Measurements from ENCODE around the gene SLC19A2. TPM values are rescaled to one million over a fixed set of nuclear protein-coding genes. Genes with fewer than 3 reads are reported as not detected.

SLC19A2 gene
- total and polyA plus RNA-seq, 2 of the 13 experiments (the other 11 are each of a cell fraction or from before 2014, with no cell fraction given), result 30.4 to 56.0 TPM

DNA sequence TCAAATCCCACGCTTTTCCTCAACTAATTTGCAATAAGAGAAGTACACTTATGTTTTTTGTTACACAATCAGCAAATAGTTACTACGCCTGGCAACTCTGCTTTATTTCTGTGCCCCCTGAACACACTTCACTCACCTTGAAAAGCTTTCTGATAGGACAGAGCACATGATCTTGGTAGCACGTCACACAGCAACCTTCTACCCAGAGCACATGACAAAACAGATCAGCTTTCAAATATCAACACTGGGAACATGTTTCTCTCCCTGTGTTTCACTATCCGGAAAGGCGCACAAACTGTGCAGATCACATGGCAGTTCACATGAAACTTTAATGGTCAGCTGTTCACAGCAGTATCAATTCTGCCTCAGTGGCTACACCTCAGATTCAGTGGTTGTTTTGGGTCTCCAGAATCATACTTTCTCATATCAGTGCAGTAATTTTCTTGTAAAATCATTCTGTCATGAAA lies 2.2 kb downstream of the SLC19A2 start (continued):
- TF ChIP-seq GABPA (IDR thresholded peaks at IDR 0.05; ENCODE audit: low read depth, low read length) (no peak), GABPA (CRISPR knock-in tag; IDR thresholded peaks at IDR 0.05; ENCODE audit: low read depth) (no peak), FOXP1 (IDR thresholded peaks at IDR 0.05) (no peak; the same call in 1 of the 2 replicates), FOXP1 (CRISPR knock-in tag; IDR thresholded peaks at IDR 0.05) (no peak), TOPORS (CRISPR knock-in tag; IDR thresholded peaks at IDR 0.05) (no peak), POLR2G (IDR thresholded peaks at IDR 0.05; ENCODE audit: low read depth, low read length) (no peak), KDM1A (CRISPR knock-in tag; IDR thresholded peaks at IDR 0.05) (no peak), SOX5 (CRISPR knock-in tag; IDR thresholded peaks at IDR 0.05; ENCODE audit: borderline replicate concordance) (no peak; the same call in 1 of the 2 replicates), KDM3A (CRISPR knock-in tag; IDR thresholded peaks at IDR 0.05; ENCODE audit: low read depth) (no peak), ZFX (CRISPR knock-in tag; IDR thresholded peaks at IDR 0.05; ENCODE audit: low read depth) (0 out of 2 replicates have a peak, but pooled peaks have one; percentile 20), ZFP36L2 (CRISPR knock-in tag; IDR thresholded peaks at IDR 0.05) (no peak), ZNF660 (CRISPR knock-in tag; IDR thresholded peaks at IDR 0.05; ENCODE audit: borderline replicate concordance, low read depth) (no peak), SKI (IDR thresholded peaks at IDR 0.05; ENCODE audit: partially characterized antibody) (no peak), NFE2L1 (CRISPR knock-in tag; IDR thresholded peaks at IDR 0.05; ENCODE audit: borderline replicate concordance) (no peak), ETV5 (CRISPR knock-in tag; IDR thresholded peaks at IDR 0.05; ENCODE audit: borderline replicate concordance) (no peak), HOXA3 (CRISPR knock-in tag; IDR thresholded peaks at IDR 0.05) (peak; percentile 61), MTF1 (CRISPR knock-in tag; IDR thresholded peaks at IDR 0.05) (no peak), MIXL1 (CRISPR knock-in tag; IDR thresholded peaks at IDR 0.05) (0 out of 2 replicates have a peak, but pooled peaks have one; percentile 11), ZNF556 (CRISPR knock-in tag; IDR thresholded peaks at IDR 0.05; ENCODE audit: borderline replicate concordance) (no peak), PHB2 (IDR thresholded peaks at IDR 0.05; ENCODE audit: partially characterized antibody) (no peak), ZNF598 (CRISPR knock-in tag; IDR thresholded peaks at IDR 0.05; ENCODE audit: borderline replicate concordance) (no peak), WIZ (CRISPR knock-in tag; IDR thresholded peaks at IDR 0.05) (no peak), ZBTB3 (CRISPR knock-in tag; IDR thresholded peaks at IDR 0.05; ENCODE audit: borderline replicate concordance, low read depth) (no peak), ZMAT3 (CRISPR knock-in tag; conservative IDR thresholded peaks at IDR 0.05) (no peak), RBM22 (optimal IDR thresholded peaks at IDR 0.05; ENCODE audit: low read length) (no peak), ZNF331 (CRISPR knock-in tag; IDR thresholded peaks at IDR 0.05) (no peak), ZBTB20 (CRISPR knock-in tag; IDR thresholded peaks at IDR 0.05; ENCODE audit: borderline replicate concordance, low read depth) (no peak), NFKB2 (CRISPR knock-in tag; IDR thresholded peaks at IDR 0.05; ENCODE audit: borderline replicate concordance) (no peak)
- TF ChIP-seq, protein P1, sequence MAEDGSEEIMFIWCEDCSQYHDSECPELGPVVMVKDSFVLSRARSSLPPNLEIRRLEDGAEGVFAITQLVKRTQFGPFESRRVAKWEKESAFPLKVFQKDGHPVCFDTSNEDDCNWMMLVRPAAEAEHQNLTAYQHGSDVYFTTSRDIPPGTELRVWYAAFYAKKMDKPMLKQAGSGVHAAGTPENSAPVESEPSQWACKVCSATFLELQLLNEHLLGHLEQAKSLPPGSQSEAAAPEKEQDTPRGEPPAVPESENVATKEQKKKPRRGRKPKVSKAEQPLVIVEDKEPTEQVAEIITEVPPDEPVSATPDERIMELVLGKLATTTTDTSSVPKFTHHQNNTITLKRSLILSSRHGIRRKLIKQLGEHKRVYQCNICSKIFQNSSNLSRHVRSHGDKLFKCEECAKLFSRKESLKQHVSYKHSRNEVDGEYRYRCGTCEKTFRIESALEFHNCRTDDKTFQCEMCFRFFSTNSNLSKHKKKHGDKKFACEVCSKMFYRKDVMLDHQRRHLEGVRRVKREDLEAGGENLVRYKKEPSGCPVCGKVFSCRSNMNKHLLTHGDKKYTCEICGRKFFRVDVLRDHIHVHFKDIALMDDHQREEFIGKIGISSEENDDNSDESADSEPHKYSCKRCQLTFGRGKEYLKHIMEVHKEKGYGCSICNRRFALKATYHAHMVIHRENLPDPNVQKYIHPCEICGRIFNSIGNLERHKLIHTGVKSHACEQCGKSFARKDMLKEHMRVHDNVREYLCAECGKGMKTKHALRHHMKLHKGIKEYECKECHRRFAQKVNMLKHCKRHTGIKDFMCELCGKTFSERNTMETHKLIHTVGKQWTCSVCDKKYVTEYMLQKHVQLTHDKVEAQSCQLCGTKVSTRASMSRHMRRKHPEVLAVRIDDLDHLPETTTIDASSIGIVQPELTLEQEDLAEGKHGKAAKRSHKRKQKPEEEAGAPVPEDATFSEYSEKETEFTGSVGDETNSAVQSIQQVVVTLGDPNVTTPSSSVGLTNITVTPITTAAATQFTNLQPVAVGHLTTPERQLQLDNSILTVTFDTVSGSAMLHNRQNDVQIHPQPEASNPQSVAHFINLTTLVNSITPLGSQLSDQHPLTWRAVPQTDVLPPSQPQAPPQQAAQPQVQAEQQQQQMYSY (CRISPR knock-in tag; IDR thresholded peaks at IDR 0.05), result no peak
- TF ChIP-seq, protein P2, sequence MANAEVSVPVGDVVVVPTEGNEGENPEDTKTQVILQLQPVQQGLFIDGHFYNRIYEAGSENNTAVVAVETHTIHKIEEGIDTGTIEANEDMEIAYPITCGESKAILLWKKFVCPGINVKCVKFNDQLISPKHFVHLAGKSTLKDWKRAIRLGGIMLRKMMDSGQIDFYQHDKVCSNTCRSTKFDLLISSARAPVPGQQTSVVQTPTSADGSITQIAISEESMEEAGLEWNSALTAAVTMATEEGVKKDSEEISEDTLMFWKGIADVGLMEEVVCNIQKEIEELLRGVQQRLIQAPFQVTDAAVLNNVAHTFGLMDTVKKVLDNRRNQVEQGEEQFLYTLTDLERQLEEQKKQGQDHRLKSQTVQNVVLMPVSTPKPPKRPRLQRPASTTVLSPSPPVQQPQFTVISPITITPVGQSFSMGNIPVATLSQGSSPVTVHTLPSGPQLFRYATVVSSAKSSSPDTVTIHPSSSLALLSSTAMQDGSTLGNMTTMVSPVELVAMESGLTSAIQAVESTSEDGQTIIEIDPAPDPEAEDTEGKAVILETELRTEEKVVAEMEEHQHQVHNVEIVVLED (CRISPR knock-in tag; IDR thresholded peaks at IDR 0.05; ENCODE audit: borderline replicate concordance), result no peak

Data from HepG2 (cell line).